ENCODE measurements around the gene SAMD5.

SAMD5 gene

DNA sequence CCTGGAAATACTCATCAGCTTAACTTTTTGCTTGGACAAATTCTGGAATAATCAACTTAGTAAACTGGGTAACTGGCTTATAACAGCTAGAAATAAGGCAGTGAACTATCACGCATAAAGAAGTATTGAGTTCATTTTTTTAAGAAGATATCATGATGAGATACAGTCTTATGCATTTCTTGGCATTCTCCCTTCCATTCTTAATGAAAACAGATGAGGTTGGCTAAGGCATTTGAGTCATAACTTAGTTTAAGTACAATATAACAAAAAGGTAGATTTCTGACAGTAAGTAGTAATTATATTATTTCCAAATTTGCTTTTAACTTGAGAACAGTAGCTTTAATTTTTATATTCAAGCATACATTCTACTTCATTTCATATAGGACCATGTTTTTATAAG lies 56.1 kb downstream of the SAMD5 start:
- in situ Hi-C loops (cut with MboI; ENCODE audit: low sequenced_read_pairs): no loop called here

DNA sequence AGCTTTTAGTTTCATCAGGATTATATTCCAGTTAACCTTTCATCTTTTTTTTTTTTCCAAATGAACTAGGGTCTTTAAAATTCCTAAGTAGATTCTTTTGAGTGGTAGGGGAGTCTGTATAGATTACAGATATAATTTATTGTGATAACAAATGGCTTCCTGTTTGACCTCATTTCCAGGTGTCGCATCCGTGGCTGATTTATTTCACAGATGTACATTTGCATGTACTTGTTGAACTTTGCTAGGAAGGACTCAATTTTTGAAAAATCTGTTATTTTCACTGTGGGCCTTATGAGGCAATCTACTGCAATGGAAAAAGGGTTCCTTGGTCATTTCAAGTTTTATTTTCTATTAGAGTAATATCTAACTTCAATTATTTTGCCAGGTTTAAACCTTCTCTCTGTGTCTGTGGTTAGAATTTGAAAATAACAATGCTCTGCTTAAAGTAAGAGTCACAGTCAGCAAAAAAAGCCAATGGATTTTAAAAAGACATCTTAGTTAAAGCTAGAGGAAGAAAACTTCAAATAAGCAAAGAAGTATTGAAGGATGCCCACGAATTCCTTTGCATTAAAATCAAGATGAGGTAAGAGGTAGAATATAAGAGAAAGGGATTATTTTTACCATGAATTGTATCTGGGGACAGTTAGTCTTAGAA lies 57.9 kb downstream of the SAMD5 start:
- in situ Hi-C loops (cut with MboI; ENCODE audit: low sequenced_read_pairs): no loop called here

DNA sequence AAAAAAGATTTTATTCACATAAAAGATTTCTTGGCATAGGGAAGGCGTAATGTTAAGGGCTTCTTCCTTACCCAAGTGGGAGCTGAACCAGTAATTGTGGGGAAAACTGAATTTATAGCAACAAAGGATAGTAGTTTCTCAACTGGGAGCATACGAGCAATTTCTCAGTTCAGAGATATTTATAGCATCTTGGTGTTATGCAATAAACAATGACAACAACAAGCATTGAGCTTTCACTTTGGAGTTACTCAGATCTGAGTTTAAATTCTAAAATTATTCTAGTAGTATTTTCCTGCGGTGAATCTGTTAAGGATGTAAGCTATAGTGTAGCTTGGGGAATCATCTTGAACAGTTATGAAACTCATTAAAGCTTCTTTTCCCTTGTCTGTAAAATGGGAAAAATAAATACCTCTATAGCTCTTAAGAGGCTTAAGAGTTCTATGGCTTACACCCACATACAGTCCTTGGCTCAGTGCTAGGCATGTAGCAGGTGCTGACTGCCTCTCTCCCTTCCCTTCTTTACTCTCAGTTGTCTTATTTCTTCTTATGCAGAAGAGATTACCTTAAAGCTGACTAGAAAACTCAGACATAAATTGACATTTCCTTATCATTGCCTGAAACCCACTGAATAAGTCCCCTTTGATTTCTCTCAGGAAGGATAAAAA lies 58.8 kb downstream of the SAMD5 start:
- in situ Hi-C loops (cut with MboI; ENCODE audit: low sequenced_read_pairs): no loop called here

DNA sequence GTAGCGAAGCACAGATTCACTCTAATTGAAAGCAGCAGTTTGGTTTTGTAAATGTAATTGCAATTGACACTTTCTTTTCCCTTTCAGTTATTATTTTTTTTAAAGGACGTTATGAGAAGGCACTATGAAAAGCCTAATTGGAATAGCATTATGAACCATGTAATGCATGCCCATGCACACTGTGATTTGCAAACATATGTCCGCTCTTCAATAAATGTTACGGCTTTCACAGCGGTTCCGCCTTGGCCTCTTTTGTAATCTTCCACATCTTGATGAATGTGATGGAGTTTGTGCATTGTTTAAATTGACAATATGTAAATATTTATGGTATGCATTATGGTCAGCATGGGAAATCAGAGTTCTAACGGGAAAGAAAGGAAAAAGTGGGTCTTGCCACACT lies 61.3 kb downstream of the SAMD5 start:
- in situ Hi-C loops (cut with MboI; ENCODE audit: low sequenced_read_pairs): no loop called here

DNA sequence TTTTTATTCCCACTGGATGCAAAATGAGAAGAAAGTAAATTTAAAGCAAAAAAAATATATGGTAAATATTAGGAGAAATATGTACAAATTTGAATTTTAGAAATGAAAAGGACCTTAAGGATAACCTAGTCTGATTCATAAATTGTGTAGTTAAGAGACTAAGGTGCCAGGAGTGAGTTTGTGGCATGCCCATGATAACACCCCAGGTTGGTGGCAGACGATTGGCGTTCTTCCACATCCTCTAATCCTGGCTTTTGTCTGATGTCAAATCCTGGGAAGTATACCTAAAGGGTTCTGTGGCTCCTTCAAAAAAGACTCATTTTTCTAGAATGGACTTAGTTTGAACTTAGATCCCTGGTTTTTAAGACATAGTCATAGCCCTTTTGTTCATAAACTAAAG lies 62.2 kb downstream of the SAMD5 start:
- in situ Hi-C loops (cut with MboI; ENCODE audit: low sequenced_read_pairs): no loop called here

DNA sequence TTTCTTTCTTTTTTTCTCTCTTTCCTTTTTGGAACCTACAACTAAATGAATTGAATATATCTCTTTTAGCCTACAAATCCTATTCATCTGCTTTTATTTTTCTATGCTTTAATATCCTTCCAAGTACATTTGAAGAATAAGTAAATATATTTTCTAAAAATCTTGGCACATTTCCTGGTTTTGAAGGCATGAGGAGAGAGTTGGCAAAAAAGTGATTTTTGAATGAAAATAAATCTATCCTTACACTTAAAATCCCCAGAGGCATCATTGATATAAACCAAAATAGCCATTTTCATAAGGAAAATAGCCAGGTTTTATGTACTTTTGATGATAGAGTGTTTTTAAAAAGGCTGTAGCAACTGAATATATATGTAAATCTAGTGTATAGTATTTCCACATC lies 69.0 kb downstream of the SAMD5 start:
- in situ Hi-C loops (cut with MboI; ENCODE audit: low sequenced_read_pairs): no loop called here

DNA sequence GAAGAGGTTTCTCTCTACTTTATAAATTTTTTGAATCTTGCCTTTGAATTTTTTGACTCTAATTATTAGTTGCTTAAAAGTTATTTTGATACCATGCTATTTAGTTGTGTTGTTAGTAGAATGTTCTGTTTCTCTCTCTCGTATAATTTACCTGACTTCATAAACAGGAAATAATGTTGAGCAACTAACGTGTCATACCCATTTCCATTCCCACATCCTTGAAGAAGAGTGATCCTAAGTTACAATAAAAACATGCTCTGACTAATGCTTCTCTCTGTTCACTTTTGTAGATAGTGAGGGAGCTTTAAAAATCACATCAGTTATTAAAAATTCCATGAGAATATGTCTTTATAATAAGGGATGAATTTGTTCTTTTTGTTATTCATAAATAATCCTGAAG lies 69.7 kb downstream of the SAMD5 start:
- in situ Hi-C loops (cut with MboI; ENCODE audit: low sequenced_read_pairs): no loop called here

DNA sequence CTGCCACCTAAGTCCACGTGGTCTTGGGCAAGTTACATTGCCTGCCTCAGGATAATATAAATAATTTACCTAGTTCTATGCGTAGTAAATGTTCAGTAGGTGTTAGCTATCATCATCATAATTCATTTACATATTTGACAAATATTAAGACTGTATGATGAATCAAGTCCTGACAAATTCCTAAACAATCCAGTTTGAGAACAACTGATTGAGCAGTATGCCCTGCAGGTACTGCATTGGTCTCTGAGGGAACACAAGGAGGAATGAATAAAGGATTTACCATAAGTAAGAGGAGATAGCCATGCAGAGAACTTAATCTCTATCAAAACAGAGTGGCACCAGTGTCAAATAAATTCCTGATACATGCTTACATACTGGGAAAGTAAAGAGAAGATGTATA lies 70.4 kb downstream of the SAMD5 start:
- in situ Hi-C loops (cut with MboI; ENCODE audit: low sequenced_read_pairs): no loop called here

DNA sequence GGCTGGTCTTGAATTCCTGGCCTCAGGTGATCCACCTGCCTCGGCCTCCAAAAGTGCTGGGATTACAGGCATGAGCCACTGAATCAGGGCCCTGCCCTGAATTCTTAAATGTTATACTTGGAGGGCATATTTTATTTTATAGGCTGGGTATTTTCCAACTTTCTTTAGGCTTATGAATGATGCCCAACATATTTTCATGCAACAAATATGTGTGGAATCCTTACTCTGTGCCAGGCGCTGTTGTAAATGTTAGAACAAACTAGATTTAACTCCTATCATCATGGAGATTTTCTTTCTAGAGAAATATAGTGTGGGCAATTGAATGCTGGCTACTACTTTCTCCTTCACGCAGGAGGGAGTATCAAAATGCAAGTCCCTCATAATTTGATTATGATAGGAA lies 71.2 kb downstream of the SAMD5 start:
- in situ Hi-C loops (cut with MboI; ENCODE audit: low sequenced_read_pairs): no loop called here

DNA sequence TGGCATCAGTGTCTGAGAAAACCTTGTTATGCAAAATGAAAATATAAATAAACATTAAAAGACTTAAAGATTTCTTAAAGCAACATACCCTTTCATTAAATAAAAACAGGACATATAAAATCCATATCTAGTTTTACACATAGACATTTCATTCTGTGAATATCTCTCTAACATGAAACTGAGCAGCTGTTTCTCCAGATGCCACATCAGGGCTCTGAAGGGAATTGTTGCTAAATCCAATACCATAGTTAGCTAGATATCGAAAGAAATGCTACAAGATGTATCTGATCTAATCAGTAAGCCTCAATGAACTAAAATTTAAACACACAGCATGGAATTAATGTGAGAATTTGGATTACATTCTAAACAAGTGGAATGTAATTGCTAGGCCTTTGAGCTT lies 74.5 kb downstream of the SAMD5 start:
- in situ Hi-C loops (cut with MboI; ENCODE audit: low sequenced_read_pairs): no loop called here

DNA sequence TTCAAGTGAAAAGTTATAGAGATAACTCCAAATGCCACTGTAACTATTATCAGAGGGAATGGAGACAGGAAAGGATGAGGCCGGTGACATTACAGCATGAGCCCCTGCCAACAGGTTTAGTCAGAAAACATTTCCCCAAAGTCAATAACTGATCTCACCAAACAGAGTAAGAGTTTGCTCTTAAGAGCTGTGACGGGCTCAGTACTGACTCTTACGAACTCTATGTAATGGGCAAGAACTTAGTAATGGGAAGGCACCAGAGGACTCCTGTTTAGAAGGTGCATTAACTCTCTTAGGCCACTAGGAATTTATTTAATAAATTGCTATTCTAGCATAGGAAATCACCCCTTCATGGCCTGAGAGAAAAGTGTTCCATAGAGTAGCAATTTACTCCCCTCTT lies 76.8 kb downstream of the SAMD5 start:
- in situ Hi-C loops (cut with MboI; ENCODE audit: low sequenced_read_pairs): no loop called here

DNA sequence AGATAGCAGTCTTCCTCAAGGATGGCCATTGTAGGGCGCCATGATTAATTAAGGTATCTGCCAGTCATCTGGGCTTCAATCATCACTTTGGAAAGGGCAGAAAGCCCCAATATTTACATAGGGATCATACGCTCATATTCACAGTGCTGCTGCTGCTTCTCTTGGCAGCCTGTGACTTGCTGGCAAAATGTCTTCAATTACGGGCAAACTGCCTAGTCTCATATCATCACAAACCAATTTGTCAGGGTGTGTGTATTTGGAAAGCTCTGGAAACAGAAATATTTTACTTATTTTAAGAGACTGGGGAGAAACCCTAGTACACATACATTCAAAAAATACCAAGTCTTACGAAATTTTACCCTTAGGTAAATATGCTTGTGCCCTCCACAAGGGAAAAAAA lies 77.6 kb downstream of the SAMD5 start:
- in situ Hi-C loops (cut with MboI; ENCODE audit: low sequenced_read_pairs): no loop called here

DNA sequence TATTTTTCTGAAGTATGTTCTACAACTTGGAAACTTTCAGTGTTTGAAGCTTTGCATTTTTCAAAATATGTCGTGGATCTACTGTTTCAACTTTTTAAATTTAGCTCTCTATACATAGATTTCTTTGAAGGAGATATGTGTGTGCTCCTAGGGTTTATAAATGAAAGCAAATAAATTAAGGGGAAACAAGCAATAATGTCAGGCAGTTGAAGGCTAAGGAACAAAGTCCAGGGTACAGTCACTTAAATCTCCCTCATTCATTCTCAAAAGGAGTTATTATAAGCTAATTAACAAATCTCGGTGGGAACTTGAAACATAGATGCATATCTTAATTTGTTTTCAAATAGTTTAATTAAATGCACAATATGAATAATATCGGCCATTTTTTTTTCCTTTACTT lies 79.4 kb downstream of the SAMD5 start:
- in situ Hi-C loops (cut with MboI; ENCODE audit: low sequenced_read_pairs): no loop called here

DNA sequence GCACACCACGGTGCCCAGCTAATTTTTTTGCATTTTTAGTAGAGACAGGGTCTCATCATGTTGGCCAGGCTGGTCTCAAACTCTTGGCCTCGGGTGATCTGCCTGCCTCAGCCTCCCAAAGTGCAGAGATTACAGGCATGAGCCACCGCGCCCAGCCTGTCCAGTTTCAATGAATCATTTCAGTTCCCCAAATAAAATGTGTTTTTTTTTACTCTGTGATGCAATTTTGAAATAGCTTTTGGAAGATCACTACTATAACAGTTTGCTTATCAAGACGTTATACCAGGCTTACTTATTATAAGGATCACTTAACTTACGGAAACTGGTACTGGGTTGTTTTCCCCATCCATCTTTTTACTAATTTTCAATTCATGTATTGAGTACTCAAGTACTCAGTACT lies 80.0 kb downstream of the SAMD5 start:
- in situ Hi-C loops (cut with MboI; ENCODE audit: low sequenced_read_pairs): no loop called here

DNA sequence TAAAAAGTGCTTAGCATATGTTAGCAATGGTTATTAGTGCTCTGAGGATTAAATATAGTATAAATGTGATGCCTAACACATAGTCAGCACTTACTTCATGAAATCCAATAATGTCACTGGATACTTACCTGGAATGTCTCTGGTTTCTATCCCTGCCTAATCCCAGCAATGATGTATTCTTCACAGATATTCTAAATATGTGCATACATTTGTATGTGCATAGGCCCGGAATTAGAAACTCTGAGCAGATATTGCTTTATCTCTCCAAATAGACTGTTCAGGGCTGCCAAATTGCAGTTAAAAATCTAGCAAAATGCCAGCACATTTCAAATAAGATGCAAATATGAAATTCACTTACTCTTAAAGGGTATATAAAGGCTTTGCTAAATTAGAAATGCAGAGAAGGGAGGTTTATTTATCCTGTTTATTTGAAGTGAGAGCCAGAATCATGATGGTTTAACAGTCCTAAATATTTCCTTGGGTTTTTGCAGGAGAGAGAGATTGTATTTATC lies 81.3 kb downstream of the SAMD5 start:
- in situ Hi-C loops (cut with MboI; ENCODE audit: low sequenced_read_pairs): no loop called here

DNA sequence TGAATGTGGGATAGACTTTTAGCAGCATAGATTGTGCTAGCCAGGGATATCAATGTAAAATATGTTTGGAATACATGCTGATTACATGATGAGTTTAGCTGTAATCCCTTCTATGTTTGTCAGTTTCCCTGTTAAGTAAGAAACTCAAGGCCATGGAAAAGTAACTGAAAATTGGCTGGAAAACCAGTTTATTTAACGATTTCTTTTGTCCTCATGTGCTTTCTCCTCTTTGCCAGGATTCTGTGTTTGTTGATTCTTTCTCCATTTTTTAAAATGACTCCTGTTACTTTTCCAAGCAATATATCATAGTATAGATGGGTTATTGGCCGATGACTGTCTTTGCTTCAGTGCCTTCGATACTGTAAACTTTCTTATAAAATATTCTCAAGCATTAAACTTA lies 87.5 kb downstream of the SAMD5 start:
- in situ Hi-C loops (cut with MboI; ENCODE audit: low sequenced_read_pairs): no loop called here

DNA sequence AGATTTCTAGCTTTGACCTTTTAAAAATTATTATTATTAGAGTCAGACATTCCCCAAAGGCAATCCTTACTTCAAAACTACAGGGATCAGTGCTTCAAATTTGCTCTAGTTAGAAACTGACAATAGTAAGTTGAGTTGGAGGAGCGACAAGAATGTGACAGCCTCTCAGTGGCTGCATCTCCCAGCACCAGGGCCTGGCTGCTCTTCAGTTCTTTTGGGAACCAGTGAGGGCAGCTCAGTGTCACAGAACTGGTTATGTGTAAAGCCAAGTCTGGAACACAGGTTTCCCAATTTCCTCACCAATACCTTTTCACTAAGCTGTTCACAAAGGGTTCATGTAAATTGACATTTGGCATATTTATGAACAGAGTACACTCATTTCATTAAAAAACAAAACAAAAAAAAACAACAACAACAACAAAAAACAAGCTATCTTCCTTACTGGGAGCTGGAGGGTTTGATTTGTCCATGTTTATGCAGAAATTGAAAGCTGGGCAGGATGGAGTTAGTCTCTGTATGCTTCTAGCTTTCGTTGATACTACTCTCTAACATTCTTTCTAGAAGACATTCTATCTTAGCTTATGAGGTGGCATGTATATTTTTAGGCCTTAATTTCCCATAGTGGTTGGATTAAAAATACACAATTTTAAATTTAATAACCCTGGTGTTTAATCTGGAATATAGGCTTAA lies 95.0 kb downstream of the SAMD5 start:
- in situ Hi-C loops (cut with MboI; ENCODE audit: low sequenced_read_pairs): no loop called here

DNA sequence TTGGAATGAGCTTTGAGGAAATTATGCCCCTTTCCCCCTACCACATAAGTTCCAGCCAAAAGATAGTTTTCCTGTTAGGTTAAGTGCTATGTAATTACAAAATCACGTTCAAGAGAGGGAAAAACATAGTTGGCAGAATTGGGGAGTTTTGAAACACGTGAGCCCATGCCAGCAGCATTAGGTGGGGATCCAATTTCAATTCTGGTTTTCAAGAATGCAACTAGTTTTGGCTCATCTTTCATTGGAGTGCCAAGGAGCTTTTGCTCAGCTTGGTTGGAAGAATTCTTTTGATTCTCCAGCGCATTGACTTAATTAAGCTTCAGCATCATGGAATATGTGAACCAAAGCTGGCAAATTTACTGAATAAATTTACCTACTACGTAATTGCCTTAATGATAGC lies 95.9 kb downstream of the SAMD5 start:
- in situ Hi-C loops (cut with MboI; ENCODE audit: low sequenced_read_pairs): no loop called here

DNA sequence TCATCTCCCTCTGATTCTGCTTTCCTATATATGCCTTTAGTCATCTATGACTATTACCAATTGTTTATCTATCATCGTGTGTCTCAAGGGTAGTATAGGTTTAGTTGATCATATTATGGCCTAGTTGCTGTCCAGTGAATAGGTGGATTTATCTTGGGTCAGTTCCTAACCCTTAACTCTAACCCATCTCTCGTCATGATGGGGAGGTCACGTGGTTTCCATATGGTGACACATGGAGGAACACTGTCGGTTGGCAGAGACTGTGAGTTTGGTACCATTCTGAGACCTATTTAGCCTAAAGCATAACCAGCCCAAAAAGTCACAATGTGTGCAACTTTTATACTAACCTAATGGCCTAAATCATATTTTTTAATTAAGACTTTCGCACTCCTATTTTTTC lies 103.5 kb downstream of the SAMD5 start:
- in situ Hi-C loops (cut with MboI; ENCODE audit: low sequenced_read_pairs): no loop called here

DNA sequence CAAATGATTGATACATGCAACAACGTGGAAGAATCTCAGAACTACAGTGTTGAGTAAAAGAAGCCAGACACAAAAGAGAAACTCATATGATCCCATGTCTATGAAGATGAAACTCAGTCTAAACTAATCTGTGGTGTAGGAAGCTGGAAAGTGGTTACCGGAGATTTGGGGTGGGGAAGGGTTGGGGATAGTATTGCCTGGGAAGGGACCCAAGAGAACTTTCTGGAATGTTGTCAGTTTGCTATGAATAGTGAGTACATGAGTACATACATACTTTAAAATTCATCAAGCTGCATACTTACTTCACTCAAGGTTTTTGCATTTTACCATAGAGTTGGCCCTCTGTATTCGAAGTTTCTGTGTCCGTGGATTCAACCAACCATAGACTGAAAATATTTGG lies 106.0 kb downstream of the SAMD5 start:
- in situ Hi-C loops (cut with MboI; ENCODE audit: low sequenced_read_pairs): no loop called here

DNA sequence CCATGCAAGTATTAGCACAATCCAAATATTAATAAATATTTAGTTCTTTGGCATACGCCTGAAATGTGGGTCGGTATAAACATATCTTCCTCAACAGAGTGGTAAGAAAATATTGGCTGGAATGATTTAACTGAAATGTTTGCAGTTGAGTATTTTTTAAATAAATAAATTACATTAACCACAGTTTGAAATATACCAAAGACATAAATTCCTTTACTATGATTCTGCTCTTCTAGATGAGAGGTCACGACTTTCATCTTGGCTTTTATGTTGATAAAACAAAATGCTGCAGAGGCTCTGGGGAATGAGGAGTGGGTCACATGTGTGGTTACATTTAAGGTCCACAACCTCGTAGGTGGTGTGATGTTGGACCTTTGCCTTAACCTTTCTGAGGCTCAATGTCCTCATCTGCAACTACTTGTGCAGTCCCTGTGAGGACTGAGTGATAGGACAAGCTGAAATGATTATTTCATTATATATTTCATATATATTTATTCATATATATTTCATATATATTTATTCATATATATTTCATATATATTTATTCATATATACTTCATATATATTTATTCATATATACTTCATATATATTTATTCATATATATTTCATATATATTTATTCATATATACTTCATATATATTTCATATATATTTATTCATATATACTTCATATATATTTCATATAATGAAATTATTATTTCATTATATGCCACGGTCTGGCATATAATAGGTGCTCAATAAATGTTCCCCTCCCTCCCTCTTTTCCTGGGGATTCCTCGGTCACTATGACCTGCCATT lies 107.4 kb downstream of the SAMD5 start:
- in situ Hi-C loops (cut with MboI; ENCODE audit: low sequenced_read_pairs): no loop called here

Measured in HL-60/S4 treated with retinoic acid at 250 ng/mL for 4 days and 3 days (cell line).